Mesendoderm (in vitro differentiated cells): ENCODE results near the gene DCLRE1A. TPM values are rescaled to one million over a fixed set of nuclear protein-coding genes. Genes with fewer than 3 reads are reported as not detected.

Experiments
- DNase-seq: peaks from one replicate; pipeline ENCODE4 v3.0.0; 2013
- H2AK5ac ChIP-seq: 2 replicates; pipeline ENCODE4 v1.6.1; 2013; ENCODE audit warnings: low read length, inconsistent platforms
- H2BK120ac ChIP-seq: 2 replicates; pipeline ENCODE4 v1.6.1; 2013; ENCODE audit warnings: low read depth, mild to moderate bottlenecking, low read length, moderate library complexity, mixed read lengths
- H2BK15ac ChIP-seq: replicated peaks from 2 replicates; pipeline ENCODE4 v1.6.1; 2013; ENCODE audit warnings: low read depth, mild to moderate bottlenecking, moderate library complexity
- H2BK5ac ChIP-seq: 2 replicates; pipeline ENCODE4 v1.6.1; 2013; ENCODE audit warnings: low read length, inconsistent platforms
- H3K18ac ChIP-seq: 2 replicates; pipeline ENCODE4 v1.6.1; 2013; ENCODE audit warnings: mild to moderate bottlenecking, low read length, mixed read lengths
- H3K23ac ChIP-seq: one replicate; pipeline ENCODE4 v1.6.1; 2013; ENCODE audit warnings: low read length
- H3K27ac ChIP-seq: 2 replicates; pipeline ENCODE4 v1.5.1; 2013; ENCODE audit warnings: low read depth, mild to moderate bottlenecking, inconsistent platforms, low read length, moderate library complexity
- H3K27me3 ChIP-seq: 2 replicates; pipeline ENCODE4 v1.6.1; 2013; ENCODE audit warnings: low read length, control low read depth, mild to moderate bottlenecking, inconsistent platforms; ENCODE audit not compliant: insufficient read depth, poor library complexity
- H3K36me3 ChIP-seq: 2 replicates; pipeline ENCODE4 v1.6.1; 2013; ENCODE audit warnings: low read length, inconsistent platforms; ENCODE audit not compliant: control insufficient read depth, insufficient read depth
- H3K4ac ChIP-seq: one replicate; pipeline ENCODE4 v1.6.1; 2013; ENCODE audit warnings: low read depth, mild to moderate bottlenecking, low read length, moderate library complexity
- H3K4me1 ChIP-seq: 2 replicates; pipeline ENCODE4 v1.6.1; 2013; ENCODE audit warnings: low read depth, low read length, inconsistent platforms; ENCODE audit not compliant: control insufficient read depth
- H3K4me2 ChIP-seq: 2 replicates; pipeline ENCODE4 v1.6.1; 2013; ENCODE audit warnings: low read length
- H3K4me3 ChIP-seq: 2 replicates; pipeline ENCODE4 v1.5.1; 2013; ENCODE audit warnings: mild to moderate bottlenecking, low read length
- H3K56ac ChIP-seq: one replicate; pipeline ENCODE4 v1.6.1; 2013; ENCODE audit warnings: low read length
- H3K79me1 ChIP-seq: 2 replicates; pipeline ENCODE4 v1.6.1; 2013; ENCODE audit warnings: low read length, inconsistent platforms
- H3K79me2 ChIP-seq: 2 replicates; pipeline ENCODE4 v1.6.1; 2013; ENCODE audit warnings: mild to moderate bottlenecking, low read length; ENCODE audit not compliant: control insufficient read depth, insufficient read depth
- H3K9ac ChIP-seq: 2 replicates; pipeline ENCODE4 v1.6.1; 2013; ENCODE audit warnings: low read length, inconsistent platforms
- H4K5ac ChIP-seq: one replicate; pipeline ENCODE4 v1.6.1; 2013; ENCODE audit warnings: low read length
- H4K8ac ChIP-seq: one replicate; pipeline ENCODE4 v1.6.1; 2013; ENCODE audit warnings: low read depth, mild to moderate bottlenecking, control low read depth, low read length, moderate library complexity
- WGBS: extraction: QIAGEN DNeasy Blood & Tissue Kit; methylation state at CpG from one replicate; pipeline ENCODE4 v1.1.7; 2013; ENCODE audit warnings: low lambda C conversion rate, missing lambda C conversion rate; ENCODE audit not compliant: insufficient coverage; ENCODE audit errors: extremely low coverage; 5-methylcytosine and 5-hydroxymethylcytosine counted together
- polyA plus RNA-seq, 2 experiments: library from polyadenylated mRNA; stranded (reverse); fragments of 200-250 nt; gene quantifications; one replicate each; pipeline ENCODE4 v1.2.3, GENCODE V29; 2013

DCLRE1A gene
- polyA plus RNA-seq (2013, experiment 1 of 2) = 6.8 TPM
- polyA plus RNA-seq (2013, experiment 2 of 2) = 6.6 TPM

- Histone ChIP-seq H4K5ac (peak within 1 kb of the TSS; percentile 48), H3K4ac (peak within 1 kb of the TSS; percentile 78), H4K8ac (peak within 1 kb of the TSS; percentile 83), H3K4me2 (peak within 1 kb of the TSS; percentile 34), H2BK15ac (no peak within 1 kb of the TSS), H3K27me3 (no peaks in the 10 kb centered on the region), H3K23ac (peak within 1 kb of the TSS; percentile 82), H3K36me3 (no peaks in the 10 kb centered on the region), H3K27ac (peak within 1 kb of the TSS; percentile 24), H3K9ac (peak within 1 kb of the TSS; percentile 95), H3K79me1 (peaks cover 4% of the 10 kb centered on the region), H3K79me2 (peaks cover 10% of the 10 kb centered on the region), H3K56ac (peak within 1 kb of the TSS; percentile 99), H3K4me3 (peak within 1 kb of the TSS; percentile 89), H3K4me1 (peaks cover 4% of the 10 kb centered on the region), H2BK5ac (peak within 1 kb of the TSS; percentile 87), H2BK120ac (peak within 1 kb of the TSS; percentile 15), H2AK5ac (no peak within 1 kb of the TSS), H3K18ac (peak within 1 kb of the TSS; percentile 92)
- no CpG with 5 or more reads among the region's 39 CpGs for WGBS
- peak; percentile 90 for DNase-seq
Observed at GRCh38 chr10:113854013-113854760, at the start of gene DCLRE1A, which contains the start of gene NHLRC2. Gene DCLRE1A (minus strand): TSS chr10:113854082. CDS start chr10:113853182, 900 bp downstream. Gene NHLRC2 (plus strand): TSS chr10:113854661. CDS start chr10:113854873, 212 bp downstream.

GRCh38 chr10:113899952-113900598, 46.2 kb upstream of the DCLRE1A start:
- H3K4me3 ChIP-seq = no peak overlapping the region
- H3K4me1 ChIP-seq = no peaks in the 10 kb centered on the region
- no peak overlapping the region for H3K4ac ChIP-seq
- no CpG with 5 or more reads among the region's 2 CpGs for WGBS
- no peaks in the 10 kb centered on the region for H3K79me1 ChIP-seq
- H3K56ac ChIP-seq = no peak overlapping the region
- H3K9ac ChIP-seq = no peak overlapping the region
- H4K5ac ChIP-seq = no peak overlapping the region
- H2BK120ac ChIP-seq = no peak overlapping the region
- DNase-seq = peak; percentile 14
- H2AK5ac ChIP-seq = no peak overlapping the region
- no peak overlapping the region for H3K4me2 ChIP-seq
- H3K18ac ChIP-seq = no peak overlapping the region
- H3K36me3 ChIP-seq = no peaks in the 10 kb centered on the region
- H2BK5ac ChIP-seq = no peak overlapping the region
- H2BK15ac ChIP-seq = no peak overlapping the region
- H3K23ac ChIP-seq = no peak overlapping the region
- no peak overlapping the region for H4K8ac ChIP-seq
- H3K79me2 ChIP-seq = no peaks in the 10 kb centered on the region
- H3K27me3 ChIP-seq = no peaks in the 10 kb centered on the region
- H3K27ac ChIP-seq = no peak overlapping the region

GRCh38 chr10:113897693-113898618, 44.1 kb upstream of the DCLRE1A start:
- H3K4me1 ChIP-seq = no peaks in the 10 kb centered on the region
- H4K5ac ChIP-seq = no peak overlapping the region
- no peak overlapping the region for H2AK5ac ChIP-seq
- H2BK15ac ChIP-seq = no peak overlapping the region
- H3K27ac ChIP-seq = no peak overlapping the region
- WGBS = no CpG with 5 or more reads among the region's 6 CpGs
- H3K4me3 ChIP-seq = no peak overlapping the region
- H3K4me2 ChIP-seq = no peak overlapping the region
- no peaks in the 10 kb centered on the region for H3K79me2 ChIP-seq
- no peak overlapping the region for H2BK5ac ChIP-seq
- H3K4ac ChIP-seq = no peak overlapping the region
- H3K9ac ChIP-seq = no peak overlapping the region
- H3K27me3 ChIP-seq = no peaks in the 10 kb centered on the region
- no peak overlapping the region for H3K56ac ChIP-seq
- H3K79me1 ChIP-seq = peaks cover under 1% of the 10 kb centered on the region
- H3K23ac ChIP-seq = no peak overlapping the region
- H2BK120ac ChIP-seq = no peak overlapping the region
- DNase-seq = no peak
- H3K36me3 ChIP-seq = no peaks in the 10 kb centered on the region
- H3K18ac ChIP-seq = no peak overlapping the region
- H4K8ac ChIP-seq = no peak overlapping the region

- Histone ChIP-seq H3K79me1 (peaks cover 5% of the 10 kb centered on the region), H4K5ac (no peak overlapping the region), H3K4me1 (no peaks in the 10 kb centered on the region), H2AK5ac (no peak overlapping the region), H3K27me3 (no peaks in the 10 kb centered on the region), H3K79me2 (no peaks in the 10 kb centered on the region), H3K27ac (no peak overlapping the region), H2BK120ac (no peak overlapping the region), H3K9ac (no peak overlapping the region), H2BK5ac (no peak overlapping the region), H2BK15ac (no peak overlapping the region), H3K18ac (no peak overlapping the region), H3K23ac (no peak overlapping the region), H3K4ac (no peak overlapping the region), H4K8ac (no peak overlapping the region), H3K4me2 (no peak overlapping the region), H3K36me3 (no peaks in the 10 kb centered on the region), H3K4me3 (no peak overlapping the region), H3K56ac (no peak overlapping the region)
- DNase-seq = no peak
Observed at GRCh38 chr10:113895018-113895417, 41.1 kb upstream of the DCLRE1A start.

- no peak for DNase-seq
- Histone ChIP-seq H2BK15ac (no peak overlapping the region), H3K27ac (no peak overlapping the region), H3K36me3 (no peaks in the 10 kb centered on the region), H4K5ac (no peak overlapping the region), H3K23ac (no peak overlapping the region), H4K8ac (no peak overlapping the region), H3K4me2 (no peak overlapping the region), H3K56ac (no peak overlapping the region), H2BK120ac (no peak overlapping the region), H3K79me2 (no peaks in the 10 kb centered on the region), H3K18ac (no peak overlapping the region), H3K4me3 (no peak overlapping the region), H3K27me3 (no peaks in the 10 kb centered on the region), H2AK5ac (no peak overlapping the region), H3K9ac (no peak overlapping the region), H3K4me1 (no peaks in the 10 kb centered on the region), H3K79me1 (peaks cover 5% of the 10 kb centered on the region), H3K4ac (no peak overlapping the region), H2BK5ac (no peak overlapping the region)
- no CpG with 5 or more reads among the region's 1 CpG for WGBS
Observed at GRCh38 chr10:113894581-113894980, 40.7 kb upstream of the DCLRE1A start.
